ENCODE measurements around the gene ABHD11.

ABHD11 gene

DNA sequence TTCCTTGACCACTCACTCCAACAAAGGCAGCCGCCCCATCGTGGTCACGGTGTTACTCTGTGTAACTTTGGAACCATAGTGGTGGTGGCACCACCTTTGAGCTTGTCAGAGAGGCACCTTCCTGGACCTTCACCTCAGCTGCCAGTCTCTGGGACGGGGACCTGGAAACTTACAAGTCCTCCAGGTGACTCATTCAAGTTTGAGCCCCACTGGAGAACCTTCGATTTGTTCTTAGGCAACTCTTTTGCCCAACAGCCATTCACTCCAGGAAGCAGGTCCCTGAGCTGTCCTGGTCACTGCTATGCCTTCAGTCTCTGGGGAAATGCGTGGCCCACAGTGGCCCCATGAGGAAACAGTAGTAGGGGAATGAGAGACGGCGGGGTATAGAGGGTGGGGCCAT lies 36.4 kb downstream of the ABHD11 start:
- no peak for DNase-seq (ENCODE audit: extremely low read depth in 1 of 2, low read depth in 1 of 2)

GRCh38 chr7:73701357-73701995 lies 37.1 kb downstream of the ABHD11 start:
- DNase-seq (ENCODE audit: extremely low read depth in 1 of 2, low read depth in 1 of 2), result no peak

- no peak for DNase-seq (ENCODE audit: extremely low read depth in 1 of 2, low read depth in 1 of 2)
Observed at GRCh38 chr7:73700581-73701134, 37.9 kb downstream of the ABHD11 start.

DNA sequence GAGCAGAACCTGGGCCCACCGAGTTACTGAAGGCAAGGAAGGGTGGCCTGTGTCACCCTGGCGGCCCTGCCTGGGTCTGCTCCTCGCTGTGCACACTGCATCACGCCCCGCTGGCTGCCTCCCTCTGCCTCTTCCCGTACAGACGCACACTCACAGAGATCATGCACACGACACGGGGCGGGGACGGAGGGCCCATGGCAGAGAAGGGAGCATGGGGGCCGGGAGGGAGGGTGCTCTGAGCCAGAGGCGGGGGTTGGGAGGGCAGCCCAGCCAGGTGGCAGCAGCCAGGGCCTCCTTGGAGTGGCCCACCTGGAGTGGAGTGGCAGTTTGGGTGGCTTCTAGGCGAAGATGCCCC lies 38.6 kb downstream of the ABHD11 start:
- no peak for DNase-seq (ENCODE audit: extremely low read depth in 1 of 2, low read depth in 1 of 2)

DNA sequence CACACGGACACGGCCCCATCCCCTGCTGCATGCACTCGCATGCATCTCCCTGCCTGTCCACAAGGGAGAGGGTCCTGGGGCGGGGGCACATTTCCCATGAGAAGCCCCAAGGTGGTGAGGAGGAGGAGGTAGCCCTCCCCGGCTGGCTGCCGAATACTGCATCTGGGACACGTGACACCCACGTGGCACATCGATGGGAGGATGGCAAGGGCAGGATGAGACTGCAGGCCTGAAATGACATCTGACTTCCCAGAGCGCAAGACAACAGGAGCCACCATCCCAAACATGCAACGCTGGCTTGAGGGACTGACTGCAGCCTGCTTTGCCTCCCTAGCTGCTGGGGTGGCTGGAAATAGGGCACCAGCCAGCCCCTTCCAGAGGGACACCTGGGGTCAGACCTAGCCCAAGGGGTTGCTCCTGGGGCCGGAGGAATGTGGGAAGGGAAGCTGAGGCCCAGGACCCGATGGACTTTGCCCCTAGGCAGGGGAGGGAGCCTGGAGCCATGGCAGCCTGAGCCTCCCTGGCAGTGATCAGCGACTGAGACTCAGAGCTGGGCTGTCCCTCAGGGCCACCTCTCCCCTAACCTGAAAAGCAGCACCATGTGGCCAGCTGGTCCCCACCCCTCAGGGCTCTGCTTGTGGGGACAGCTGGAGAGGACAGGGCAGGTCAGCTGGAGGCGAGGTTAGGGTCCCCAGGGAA lies 39.1 kb downstream of the ABHD11 start:
- no peak for DNase-seq (ENCODE audit: extremely low read depth in 1 of 2, low read depth in 1 of 2)

DNA sequence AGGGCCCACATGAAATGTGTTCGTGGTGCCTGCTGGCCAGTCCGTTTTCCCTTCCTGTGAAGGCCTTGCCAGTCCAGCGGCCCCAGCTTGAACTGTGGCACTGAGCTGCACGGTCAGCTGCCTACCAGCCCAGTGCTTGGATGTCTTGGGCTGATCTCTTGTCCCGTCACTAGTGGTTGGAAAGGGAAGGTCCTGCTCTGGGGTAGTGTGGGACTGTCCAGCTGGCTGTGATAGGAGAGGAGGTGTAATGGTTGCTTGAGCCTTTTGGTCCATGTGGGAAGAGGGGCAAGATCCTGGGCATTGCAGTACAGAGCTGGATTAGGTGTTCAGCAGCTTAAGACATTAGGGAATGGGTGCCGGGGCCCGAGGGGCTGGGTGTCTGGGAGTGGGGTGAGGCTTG lies 40.2 kb downstream of the ABHD11 start:
- no peak for DNase-seq (ENCODE audit: extremely low read depth in 1 of 2, low read depth in 1 of 2)

DNA sequence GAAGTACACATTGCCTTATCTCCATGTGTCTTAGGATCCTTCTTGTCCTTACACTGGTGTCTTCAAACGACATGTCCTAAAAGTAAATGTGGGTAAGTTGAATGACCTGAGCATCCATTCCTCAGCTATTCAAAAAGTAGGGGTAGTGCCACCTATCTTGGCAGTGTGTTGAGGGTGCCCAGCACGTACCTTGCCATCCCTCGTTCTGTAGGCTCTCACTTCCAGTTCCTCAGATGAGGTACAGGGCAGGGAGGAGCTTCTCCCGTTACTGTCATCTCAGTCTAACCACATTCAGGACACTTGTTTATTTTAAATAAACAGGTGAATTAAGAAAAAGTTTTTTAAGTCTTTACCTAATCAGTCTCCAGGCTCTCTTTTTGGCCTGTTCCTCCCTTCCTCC lies 42.2 kb downstream of the ABHD11 start:
- DNase-seq (ENCODE audit: extremely low read depth in 1 of 2, low read depth in 1 of 2), result no peak

DNA sequence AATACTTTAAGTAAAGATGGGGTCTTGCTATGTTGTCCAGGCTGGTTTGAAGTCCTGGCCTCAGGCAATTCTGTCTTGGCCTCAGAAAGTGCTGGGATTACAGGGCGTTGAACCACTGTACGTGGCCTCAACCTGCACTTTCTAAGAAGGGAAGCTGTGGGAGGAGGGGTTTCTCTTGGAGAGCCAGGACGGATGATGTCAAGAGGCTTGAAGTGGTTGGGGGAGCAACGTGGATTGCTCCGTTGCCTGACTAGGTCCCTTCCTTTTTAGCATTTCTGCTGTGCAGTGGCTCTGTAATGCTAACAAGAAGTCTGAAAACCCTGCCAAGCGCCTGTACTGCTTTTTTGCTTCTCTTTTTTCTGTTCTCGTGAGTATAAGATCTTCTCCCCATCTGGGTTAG lies 48.0 kb downstream of the ABHD11 start:
- DNase-seq (ENCODE audit: extremely low read depth in 1 of 2, low read depth in 1 of 2), result no peak

GRCh38 chr7:73688288-73688687 lies 50.3 kb downstream of the ABHD11 start:
- DNase-seq (ENCODE audit: extremely low read depth in 1 of 2, low read depth in 1 of 2), result no peak
